ENCODE results near the gene ZPR1.

- TF ChIP-seq EP300 (IDR thresholded peaks at IDR 0.05) (no peak), POLR2AphosphoS5 (IDR thresholded peaks at IDR 0.05) (no peak), POLR2A (IDR thresholded peaks at IDR 0.05) (no peak), CTCF (IDR thresholded peaks at IDR 0.05) (no peak)
Observed at GRCh38 chr11:116790167-116791001, 2.6 kb upstream of the ZPR1 start.

Measured in upper lobe of left lung (tissue), 4 donors.